Heart left ventricle (tissue), 13 donors: Measurements from ENCODE around the gene STARD9.
"Not testable (repeated sequence)": the region's sequence is repeated elsewhere in the genome, so short reads cannot be mapped to it uniquely, and the experiment has no call there.

Source experiments
- CTCF ChIP-seq, 12 donors: fragments of 200-600 bp; sonication (generic) in 4 of 12; IDR thresholded peaks; one replicate each; pipeline versions ENCODE4 v1.5.0 to v1.8.0; 2018 to 2022; ENCODE audit warnings: antibody characterized with exemption in 12 of 12, mild to moderate bottlenecking in 5 of 12
- POLR2A ChIP-seq, 2 donors: fragments of 450-650 bp; IDR thresholded peaks; one replicate each; pipeline ENCODE4 v1.6.1; 2017; ENCODE audit warnings: antibody characterized with exemption in 2 of 2, mild to moderate bottlenecking in 2 of 2, moderate library complexity in 2 of 2
- donor health status: ischemic (EF 13 %, LVEDD 7.1; RV severe dilation, severe dysfunction).
- donor health status: DM: no; HTN: yes; CAD: no.
- donor health status: DM: no; HTN: no; CAD: no.
- donor health status: ischemic (EF 25% LVEDD 6.9; RV normal size, moderate dysfunction).
- donor health status: ischemic (EF 25% LVEDD 5.7; RV mildly dilated, moderate dysfunction).
- donor health status: ischemic (EF 35%, LVEDD 5.7; RV mildly dilated, moderate dysfunction).
- donor health status: nonischemic (EF 11% LVEDD 7.7; RV severe dilation, severe dysfunction).
- donor health status: DM: yes; HTN: yes; CAD: no.
- donor health status: PGD.
- donor health status: ischemic (EF 29% LVEDD 5.4; RV normal size, mild dysfunction).
- donor health status: nonischemic (EF 23%, LVEDD 6.1; RV moderate dilation, normal function).

- not testable (repeated sequence) for TF ChIP-seq CTCF, POLR2A (IDR thresholded peaks at IDR 0.05)
These were observed 18.7 kb upstream of the STARD9 start for GRCh38 chr15:42556550-42557207.
